ENCODE data around the gene NGEF.

NGEF gene

GRCh38 chr2:232973011-232973735 lies 39.9 kb downstream of the NGEF start:
- DNase-seq, result no peak

DNA sequence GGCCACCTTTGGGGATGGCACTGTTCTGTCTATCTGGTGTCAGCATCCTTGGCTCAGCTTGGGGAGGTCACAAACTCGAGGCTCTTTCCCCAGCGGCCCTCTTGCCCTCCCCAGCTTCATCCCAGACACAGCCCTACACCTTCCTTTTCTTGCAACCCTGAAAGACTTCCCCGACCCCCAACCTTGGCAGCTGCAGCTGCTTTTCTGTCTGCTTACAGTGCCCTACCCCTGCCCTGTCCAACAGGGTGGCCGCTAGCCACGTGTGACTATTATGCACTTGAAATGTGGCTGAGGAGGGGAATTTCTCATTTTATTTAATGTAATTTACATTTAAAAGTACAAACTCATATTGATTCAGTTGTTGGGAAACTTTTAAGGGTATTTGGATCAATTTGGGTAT lies 41.3 kb downstream of the NGEF start:
- no peak for DNase-seq

- no peak for DNase-seq
These were observed 43.0 kb downstream of the NGEF start for GRCh38 chr2:232970051-232970450.

GRCh38 chr2:232967474-232967873 lies 45.6 kb downstream of the NGEF start:
- DNase-seq, result no peak

DNA sequence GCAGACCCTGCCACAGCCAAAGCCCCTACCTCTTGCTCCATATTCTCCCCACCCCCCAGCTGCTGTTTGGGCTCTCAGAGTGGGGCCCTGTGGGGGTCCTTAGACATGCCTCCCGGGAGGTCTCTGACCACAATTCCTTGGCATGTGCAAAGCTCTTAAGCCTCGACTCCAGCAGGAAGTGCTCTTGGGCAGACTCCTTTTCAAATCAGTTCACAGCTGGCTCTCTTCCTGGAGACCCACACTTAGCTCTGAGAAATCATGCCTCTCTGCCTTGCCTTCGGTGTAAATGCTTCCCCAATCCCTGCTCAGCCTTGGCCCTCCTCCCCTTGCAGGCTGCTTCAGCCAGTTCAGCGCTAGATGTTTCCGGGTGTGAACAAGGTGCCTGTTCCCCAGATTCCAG lies 46.9 kb downstream of the NGEF start:
- DNase-seq, result no peak

- DNase-seq, result no peak
These were observed 49.1 kb downstream of the NGEF start for GRCh38 chr2:232963913-232964312.

GRCh38 chr2:232960862-232961261 lies 52.2 kb downstream of the NGEF start:
- DNase-seq, result no peak

GRCh38 chr2:232959139-232959538 lies 53.9 kb downstream of the NGEF start:
- DNase-seq, result no peak

DNA sequence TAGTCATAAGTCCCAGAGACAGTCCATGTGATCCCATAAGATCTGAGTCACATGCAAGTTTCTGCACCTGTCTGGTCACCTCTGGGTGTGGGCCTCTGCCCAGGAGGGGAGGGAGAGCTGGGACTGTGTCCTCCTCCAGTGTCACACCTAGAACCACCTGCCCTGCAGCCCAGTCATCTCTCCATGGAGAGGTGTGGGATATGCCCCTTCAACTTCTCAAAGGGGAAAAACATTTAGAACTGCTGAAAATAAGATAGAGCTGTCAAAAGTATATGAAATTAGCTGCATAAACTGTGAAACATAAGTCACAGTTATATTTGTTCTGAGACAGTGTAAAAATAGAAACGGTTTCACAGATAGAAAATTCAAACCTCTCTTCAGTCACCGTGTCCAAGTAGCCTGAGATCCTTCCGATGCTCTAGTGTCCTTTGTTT lies 55.4 kb downstream of the NGEF start:
- DNase-seq, result no peak

GRCh38 chr2:232955856-232956255 lies 57.2 kb downstream of the NGEF start:
- no peak for DNase-seq

DNA sequence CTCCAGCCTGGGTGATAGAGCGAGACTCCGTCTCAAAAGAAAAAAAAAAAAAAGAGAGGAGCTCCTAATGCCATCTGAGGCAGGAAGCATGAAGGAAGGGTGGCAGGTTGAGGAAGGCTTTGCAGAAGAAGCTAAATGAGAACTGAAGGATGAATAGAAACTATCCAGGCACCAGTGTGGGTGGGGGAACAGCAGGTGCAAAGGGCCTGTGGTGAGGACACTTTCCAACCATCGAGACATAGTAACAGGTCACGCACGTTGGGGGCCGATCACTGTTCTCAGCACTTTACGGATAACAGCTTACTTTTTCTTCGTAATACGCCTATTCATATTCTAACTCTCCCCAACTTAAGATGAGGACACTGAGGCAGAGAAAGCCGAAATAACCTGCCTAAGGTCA lies 58.4 kb downstream of the NGEF start:
- no peak for DNase-seq

- no peak for DNase-seq
These were observed 61.2 kb downstream of the NGEF start for GRCh38 chr2:232951891-232952290.

- no peak for DNase-seq
These were observed 61.9 kb downstream of the NGEF start for GRCh38 chr2:232951181-232951580.

DNA sequence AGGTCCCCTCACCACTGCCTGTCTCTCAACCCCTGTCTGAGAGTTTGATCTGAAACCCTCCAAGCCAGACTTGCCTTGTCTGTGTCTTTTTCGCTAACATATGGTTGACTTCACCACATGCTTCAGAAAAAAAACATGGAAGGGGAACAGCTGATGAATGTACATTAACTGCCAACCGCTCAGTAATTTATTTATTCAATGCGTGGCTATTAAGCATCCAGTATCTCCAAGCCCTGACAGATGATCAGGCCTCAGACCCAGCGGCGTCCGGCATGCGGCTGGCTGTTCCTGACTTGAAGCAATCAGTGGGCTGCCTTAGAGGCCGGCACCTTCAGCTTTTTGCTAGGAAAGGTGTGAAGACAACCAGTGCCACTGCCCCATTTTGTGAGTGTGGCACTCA lies 62.3 kb downstream of the NGEF start:
- no peak for DNase-seq

DNA sequence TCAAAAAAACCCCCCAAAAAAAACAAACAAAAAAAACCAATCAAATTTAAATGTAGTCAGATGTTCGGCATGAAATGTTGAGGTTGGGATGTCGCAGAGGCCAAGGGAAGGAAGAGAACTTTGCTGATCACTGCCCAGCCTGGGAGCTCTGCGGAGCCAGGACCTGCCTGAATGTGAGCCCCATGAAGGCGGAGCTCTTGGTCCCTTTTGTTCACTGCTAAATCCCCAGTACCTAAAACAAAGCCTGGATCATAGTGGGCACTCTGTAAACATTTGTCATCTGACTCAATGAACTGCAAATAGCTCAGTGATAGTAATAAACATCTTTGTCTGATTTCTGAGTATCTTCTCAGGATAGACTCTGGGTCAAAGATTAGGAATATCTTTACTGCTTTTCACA lies 64.0 kb downstream of the NGEF start:
- DNase-seq, result no peak

DNA sequence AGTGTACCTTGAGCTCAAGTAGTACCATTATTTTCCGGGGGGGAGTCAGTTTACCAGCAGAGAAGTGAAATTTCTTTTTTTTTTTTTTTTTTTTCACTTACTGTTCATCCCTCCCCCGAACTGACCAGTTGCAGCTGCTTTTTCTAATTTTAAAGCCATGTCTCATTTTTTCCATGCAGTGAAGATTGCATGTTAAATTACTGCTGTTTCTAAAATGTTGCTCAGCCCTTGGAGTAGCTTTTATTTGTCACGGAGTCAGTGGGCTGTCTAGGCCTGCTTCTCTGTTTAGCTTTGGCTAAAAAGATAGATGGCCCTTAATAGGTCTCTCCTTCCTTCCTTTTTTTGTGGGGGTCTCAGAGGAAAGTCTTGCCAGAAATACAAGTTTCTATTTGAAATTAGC lies 70.2 kb downstream of the NGEF start:
- DNase-seq, result no peak

GRCh38 chr2:232941912-232942594 lies 71.0 kb downstream of the NGEF start:
- no peak for DNase-seq

DNA sequence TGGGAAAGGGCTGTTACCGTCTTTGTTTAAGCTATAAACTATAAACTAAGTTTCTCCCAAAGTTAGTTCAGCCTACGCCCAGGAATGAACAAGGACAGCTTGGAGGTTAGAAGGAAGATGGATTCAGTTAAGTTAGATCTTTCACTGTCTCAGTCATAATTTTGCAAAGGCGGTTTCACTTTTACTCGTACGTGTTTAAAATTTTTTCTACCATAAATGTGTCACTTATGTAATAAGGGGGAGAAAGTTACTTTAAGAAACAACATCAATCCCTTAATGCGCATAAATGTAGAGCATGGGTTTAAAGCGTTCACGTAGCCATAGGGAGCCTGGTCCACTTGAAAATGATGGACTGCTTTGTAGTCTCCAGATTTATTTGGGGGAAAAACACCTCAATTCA lies 71.7 kb downstream of the NGEF start:
- DNase-seq, result no peak

DNA sequence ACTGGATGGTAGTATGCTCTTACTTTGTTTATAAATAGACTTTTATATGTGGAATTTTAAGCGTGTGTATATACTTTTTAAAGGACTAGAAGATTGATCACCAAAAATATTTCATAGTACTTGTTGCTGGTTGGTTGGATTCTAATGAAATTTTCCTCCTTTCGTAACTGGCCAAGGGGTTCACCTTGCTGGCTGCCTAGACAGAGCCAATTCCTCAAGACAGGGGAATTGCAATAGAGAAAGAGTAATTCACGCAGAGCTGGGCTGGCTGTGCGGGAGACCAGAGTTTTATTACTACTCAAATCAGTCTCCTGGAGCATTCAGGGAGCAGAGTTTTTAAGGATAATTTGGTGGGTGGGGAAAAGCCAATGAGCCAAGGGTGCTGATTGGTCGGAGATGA lies 72.3 kb downstream of the NGEF start:
- no peak for DNase-seq

DNA sequence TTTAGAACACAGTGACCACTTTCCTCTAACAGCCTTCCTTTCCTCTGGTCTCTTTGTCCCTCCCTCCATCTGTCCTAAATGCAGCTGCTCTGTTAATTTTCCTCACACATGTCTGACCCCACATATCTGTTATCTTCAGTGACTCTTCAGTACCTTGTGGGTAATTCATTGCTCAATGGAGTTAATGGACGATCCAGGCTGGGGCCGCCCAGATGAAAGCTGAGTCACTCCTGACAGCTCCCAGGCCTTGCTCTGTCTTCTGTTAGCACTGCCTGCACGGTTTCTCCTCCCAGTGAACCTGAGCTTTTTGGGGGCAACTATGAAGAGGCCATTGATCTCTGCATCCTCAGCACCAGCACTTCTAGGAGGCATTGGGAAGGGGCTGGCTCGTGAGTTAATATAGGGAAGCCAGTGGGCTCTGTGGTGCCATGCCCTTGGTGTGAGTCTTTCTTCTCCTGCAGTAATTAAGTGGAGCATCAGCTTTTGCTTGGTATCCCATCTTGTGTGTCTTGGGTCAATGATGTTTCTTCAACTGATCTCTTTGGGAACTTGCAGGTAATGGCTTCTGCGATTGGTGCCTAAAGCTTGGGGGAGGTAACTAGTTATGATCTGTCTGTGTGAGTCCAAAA lies 75.7 kb downstream of the NGEF start:
- DNase-seq, result no peak

GRCh38 chr2:232931636-232932035 lies 81.4 kb downstream of the NGEF start:
- peak in 1 of 51 donors; percentile 6 for DNase-seq

DNA sequence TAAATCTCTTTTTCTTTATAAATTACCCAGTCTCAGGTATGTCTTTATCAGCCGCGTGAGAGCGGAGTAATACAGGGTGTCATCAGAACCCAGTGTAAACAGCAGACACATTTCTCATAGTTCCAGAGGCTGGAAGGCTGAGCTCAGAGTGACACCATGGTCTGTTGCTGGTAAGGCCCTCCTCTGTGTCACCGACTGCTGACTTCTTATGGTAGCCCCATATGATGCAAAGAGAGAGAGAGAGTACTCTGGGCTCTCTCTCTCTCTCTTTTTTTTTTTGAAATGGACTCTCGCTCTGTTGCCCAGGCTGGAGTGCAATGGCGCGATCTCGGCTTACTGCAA lies 83.0 kb downstream of the NGEF start:
- no peak for DNase-seq

Measured in hypothalamus (tissue), 51 donors.